Stimulated activated CD4-positive, alpha-beta T cell treated with anti-CD3 and anti-CD28 coated beads, Interleukin-4, amount 100 ng/mL, for 1 hour (primary cell): Measurements from ENCODE around the gene RIPOR1.
A peak's percentile ranks its signal among the peaks of the same experiment; 100 is the strongest.
"Not testable (repeated sequence)": the region's sequence is repeated elsewhere in the genome, so short reads cannot be mapped to it uniquely, and the experiment has no call there.

Experiments used
- DNase-seq: peaks from one replicate; pipeline ENCODE4 v3.0.0-alpha.2; 2020

RIPOR1 gene, protein sequence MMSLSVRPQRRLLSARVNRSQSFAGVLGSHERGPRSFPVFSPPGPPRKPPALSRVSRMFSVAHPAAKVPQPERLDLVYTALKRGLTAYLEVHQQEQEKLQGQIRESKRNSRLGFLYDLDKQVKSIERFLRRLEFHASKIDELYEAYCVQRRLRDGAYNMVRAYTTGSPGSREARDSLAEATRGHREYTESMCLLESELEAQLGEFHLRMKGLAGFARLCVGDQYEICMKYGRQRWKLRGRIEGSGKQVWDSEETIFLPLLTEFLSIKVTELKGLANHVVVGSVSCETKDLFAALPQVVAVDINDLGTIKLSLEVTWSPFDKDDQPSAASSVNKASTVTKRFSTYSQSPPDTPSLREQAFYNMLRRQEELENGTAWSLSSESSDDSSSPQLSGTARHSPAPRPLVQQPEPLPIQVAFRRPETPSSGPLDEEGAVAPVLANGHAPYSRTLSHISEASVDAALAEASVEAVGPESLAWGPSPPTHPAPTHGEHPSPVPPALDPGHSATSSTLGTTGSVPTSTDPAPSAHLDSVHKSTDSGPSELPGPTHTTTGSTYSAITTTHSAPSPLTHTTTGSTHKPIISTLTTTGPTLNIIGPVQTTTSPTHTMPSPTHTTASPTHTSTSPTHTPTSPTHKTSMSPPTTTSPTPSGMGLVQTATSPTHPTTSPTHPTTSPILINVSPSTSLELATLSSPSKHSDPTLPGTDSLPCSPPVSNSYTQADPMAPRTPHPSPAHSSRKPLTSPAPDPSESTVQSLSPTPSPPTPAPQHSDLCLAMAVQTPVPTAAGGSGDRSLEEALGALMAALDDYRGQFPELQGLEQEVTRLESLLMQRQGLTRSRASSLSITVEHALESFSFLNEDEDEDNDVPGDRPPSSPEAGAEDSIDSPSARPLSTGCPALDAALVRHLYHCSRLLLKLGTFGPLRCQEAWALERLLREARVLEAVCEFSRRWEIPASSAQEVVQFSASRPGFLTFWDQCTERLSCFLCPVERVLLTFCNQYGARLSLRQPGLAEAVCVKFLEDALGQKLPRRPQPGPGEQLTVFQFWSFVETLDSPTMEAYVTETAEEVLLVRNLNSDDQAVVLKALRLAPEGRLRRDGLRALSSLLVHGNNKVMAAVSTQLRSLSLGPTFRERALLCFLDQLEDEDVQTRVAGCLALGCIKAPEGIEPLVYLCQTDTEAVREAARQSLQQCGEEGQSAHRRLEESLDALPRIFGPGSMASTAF

DNA sequence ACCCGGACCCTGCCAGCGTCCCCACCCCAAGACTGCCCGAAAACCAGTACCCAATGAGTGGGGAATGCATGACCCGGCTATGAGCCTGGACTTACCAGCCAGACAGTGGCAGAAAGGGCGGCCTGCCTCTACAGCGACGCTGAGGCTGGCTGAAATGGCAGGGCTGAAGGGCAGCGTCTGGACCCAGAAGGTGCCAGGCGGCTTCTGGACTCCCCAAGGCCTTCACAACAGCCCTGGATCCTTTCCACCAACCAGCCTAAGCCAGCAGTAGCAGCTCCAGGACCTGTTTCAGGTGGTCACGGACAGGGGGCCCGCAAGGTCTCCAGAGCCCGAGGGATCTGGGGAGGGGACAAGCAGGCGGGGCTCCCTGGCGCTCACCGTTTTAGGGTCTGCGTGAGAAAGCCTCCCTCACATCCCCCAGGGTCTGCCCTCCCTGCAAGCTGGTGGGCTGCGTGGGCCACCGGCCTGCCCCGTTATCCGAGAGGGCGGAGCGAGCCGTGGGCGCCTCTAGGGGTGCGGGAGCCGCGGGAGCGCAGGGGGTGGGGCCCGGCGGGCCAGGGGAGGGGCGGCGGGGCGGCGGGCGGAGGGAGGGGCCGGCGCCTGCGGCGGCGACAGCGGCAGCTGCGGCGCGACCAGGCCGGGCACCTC is at the start of gene RIPOR1:
TSS of gene RIPOR1 (plus strand) at position 608 of the 648 bp plus-strand sequence. CDS start 9,618 bp downstream, outside the sequence.
- peak; percentile 55 for DNase-seq

DNA sequence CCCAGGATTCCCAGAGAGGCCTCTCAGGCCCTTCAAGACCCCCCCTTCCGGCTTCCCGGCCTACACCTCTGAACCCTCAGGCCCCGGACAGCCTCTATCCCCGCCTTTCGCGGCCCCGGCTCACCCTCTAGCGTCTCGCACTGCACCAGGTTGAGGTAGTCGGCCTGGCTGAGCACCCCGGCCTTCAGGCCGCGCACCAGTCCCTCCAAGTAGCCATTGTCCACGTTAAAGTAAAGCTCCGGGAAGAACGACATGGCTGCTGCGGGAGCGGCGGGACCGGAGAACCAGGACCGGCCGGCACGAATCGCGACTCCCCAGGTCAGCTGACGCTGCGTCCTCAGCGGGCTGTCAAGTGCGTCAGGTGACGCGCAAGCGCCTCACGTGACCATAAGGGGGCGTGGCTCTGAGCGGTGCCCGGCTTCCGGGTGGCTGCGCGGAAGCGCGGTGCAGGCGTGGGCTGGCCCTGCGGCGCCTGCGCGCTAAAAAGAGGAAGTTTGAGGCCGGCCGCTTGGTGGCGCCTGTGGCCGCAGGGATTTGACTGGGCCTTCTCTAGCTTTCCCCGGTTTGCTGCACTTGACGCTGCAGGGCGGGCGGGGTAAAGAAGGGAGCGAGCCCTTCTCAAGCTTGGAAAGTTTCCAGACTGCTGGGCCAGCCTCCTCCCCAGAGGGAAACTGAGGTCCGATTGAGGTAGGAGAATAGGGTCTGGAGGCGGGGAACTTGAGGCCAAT is 47.6 kb upstream of the RIPOR1 start, which contains the start of gene ATP6V0D1:
TSS of gene ATP6V0D1 (minus strand) at position 325 of the 728 bp plus-strand sequence. CDS start at position 254, 71 bp downstream.
- DNase-seq: peak; percentile 99

DNA sequence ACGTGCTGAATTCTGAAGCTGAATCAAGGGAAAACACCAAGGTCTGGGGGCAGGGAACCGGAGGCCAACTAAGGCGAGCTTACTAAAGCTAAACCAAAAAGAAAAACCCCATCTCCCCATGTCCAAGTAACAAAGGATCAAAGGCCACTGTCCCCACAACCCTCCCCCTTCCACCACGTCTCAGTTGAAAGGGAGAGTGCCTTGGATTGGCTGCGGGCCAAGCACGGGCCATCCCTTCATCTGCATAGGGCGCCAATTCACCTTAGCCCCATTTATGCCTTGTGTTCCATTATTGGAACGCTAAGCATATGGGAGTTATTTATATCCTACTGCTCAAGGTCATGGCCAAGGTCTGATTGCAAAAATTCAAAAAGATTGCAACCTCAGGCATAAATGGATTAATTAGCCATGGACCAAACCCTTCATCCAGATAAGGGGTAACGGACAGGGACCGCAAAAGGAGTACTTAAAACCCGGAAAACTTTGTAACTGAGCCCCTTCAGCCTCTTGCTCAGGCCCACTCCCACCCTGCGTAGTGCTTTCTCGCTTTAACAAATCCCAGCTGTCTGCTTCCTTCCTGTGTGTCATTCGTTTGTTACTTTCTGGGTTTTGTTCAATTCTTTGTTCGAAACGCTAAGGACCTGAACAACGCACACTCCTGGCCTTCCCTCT is 46.9 kb upstream of the RIPOR1 start:
- peak; percentile 41 for DNase-seq

DNA sequence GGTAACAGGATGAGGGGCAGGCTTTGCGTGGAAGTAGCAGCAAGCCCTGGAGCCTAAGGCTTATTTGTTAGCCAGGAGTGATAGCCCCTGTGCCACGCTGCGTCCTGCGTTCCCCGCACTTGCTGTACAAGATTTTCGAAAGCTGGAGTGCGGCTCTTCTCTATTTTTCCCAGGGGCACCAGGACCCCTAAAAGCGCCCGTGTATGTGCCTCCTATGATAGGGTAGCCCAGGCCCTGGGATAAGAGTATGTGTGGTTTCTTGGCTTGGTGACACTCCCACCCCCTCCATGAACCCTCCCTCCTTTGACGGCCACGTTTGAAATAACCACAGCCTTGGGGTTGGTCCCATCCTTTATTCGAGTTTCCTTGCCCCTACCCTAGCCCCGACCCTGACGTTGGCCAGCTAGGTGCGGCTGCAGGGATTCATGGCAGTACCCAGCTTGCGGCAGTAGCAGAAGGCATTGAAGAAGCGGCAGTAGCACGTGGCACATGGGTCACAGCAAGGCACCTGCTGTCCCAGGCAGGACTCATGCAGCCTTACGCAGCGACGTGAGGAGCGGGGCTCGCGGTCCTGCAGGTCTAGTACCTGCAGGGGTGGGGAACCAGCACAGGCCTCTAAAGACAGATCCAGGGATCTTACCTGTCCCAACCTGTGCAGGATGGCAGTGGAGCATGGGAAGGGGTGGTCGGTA is 46.2 kb upstream of the RIPOR1 start:
- no peak for DNase-seq

DNA sequence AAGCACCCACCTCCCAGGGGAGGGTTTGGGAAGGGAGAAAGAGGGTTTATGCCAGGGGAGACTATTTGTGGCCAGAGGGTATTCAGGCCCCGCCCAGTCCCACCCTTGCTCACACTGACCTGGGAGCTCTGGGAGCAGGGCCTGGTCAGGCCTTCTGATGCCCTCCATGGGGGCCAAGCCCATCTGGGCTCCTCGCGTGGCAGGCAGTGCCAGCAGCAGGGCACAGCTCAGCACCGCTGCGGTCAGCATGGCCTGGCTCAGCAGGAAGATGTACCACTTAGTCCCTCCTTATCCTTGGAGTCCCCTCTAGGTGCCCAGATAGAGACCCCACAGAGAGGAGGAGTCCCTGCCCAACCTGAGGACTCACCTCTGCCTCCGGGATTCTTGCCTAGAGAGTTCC is 45.5 kb upstream of the RIPOR1 start, which contains the start of gene AGRP:
TSS of gene AGRP (minus strand) at position 398 of the 400 bp plus-strand sequence. CDS start at position 249, 149 bp downstream.
- no peak for DNase-seq

DNA sequence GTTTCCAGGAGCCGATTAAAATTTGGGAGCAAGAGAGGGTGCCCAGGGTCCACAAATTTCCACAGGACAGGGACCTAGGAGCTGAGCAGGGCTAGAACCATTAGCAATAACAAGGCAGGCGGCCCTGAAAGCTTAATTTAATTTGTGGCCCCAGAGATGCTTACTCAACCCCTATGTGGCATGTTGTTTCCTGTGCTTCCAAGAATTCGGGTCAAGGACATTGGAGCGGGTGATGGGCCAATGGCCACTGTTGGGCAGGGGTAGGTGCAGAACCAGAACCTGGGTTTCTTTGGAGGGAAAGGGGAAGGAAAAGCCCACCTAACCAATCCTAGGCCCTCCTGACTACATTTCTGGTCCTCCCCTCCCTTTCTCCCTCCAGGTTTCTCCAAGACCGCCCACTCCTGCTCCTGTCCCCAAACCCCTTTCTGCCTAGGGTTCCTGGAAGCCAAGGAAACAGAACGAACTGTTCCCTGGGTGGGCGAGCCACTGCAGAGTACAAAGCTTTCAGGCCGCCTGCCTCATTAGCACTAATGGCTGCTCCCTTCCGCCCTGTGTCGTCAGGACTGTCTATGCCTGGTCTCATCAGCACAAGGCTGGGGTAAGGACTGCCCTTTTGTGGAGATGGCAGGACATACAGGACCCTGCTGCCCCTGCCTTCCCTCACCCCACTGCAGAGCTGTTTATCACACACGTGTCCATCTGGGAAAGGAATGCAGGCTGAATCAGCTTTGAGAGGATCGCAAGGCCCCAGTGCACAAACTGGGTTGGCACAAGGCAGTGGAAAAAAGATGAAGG is 44.7 kb upstream of the RIPOR1 start:
- no peak for DNase-seq

DNA sequence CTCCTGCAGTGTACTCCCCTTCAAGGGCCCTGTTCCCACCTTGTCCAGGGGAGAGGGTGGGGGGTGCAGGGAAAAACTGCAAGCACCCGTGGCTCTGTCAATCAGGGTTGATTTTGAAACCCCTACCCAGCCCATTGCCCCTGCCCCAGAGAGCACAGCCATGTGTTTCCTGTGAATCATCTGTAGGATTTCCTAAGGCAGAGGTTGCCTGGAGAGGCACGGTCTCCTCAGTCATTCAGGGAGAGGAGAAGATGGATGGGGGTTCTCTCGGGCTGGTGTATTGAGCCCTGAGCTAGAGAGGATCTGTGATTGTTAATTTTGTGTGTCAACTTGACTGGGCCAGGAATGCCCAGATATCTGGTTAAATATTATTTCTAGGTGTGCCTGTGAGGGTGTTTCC is 41.8 kb upstream of the RIPOR1 start:
- no peak for DNase-seq

DNA sequence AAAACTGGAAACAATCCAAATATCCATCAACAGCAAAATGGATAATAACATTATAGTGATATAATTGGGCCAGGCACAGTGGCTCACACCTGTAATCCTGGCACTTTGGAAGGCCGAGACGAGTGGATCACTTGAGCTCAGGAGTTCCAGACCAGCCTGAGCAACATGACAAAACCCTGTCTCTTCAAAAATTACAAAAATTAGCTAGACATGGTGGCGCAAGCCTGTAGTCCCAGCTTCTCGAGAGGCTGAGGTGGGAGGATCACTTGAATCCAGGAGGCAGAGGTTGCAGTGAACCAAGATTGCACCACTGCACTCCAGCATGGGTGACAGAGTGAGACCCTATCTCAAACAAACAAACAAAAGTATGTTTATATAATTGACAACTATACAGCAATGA is 41.1 kb upstream of the RIPOR1 start:
- DNase-seq: not testable (repeated sequence)

DNA sequence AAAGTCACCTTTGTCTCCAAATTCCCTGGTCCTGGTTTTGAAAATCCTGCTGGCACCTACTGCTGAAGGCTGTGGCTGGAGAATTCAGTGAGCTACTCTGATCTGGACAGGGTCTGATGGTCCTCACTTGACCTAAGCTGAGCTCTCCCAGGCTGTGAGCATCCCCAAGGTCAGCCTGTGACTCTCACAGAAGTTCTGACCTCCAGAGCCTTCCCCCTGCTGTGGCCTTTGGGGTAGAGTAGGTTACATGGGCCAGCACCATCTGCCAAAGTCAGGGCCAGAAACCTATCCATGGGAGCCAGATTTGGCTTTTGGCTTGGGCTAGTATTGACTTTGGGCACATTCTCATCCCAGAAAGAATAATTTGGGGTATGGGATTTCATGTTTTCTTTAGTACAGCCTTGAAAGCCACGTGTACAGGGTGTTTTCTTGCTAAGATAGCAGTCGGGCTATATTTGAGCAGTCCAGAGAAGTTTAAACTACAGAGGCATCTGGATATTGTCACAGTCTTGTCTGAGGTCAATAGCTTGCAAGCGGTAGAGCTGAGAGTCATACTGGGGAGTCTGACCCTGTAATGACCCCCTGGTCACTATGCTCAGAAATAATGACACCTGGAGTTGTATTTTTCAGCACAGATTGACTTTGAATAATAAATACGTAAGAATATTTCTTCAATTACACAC is 39.1 kb upstream of the RIPOR1 start:
- DNase-seq: no peak

DNA sequence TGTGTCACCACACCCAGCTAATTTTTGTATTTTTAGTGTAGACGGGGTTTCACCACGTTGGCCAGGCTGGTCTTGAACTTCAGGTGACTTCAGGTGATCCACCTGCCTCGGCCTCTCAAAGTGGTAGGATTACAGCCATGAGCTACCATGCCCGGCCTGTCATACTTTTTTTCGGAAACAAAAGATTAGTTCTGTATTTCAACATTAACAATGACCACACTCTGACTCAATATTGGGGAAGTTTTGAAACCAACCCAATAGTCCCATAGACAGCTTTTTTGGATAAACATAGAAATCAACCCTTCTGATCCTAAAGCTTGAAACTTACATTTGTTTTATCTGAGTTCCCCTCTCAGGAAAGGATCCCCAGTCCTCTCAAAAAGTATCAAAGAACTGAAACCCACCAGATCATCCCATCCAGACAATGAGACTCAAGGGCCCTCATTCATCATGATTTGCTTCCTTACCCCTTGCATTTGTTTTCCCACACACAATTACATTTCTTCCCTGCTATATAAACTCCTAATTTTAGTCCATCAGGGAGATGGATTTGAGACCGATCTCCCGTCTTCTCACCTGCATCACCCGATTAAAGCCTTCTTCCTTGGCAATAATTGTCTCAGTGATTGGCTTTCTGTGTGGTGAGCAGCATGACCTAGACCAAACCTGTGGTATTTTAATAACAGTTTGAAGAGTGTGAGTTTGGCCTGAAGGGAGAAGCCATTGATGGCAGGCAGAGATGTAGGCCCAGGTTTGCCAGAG is 38.1 kb upstream of the RIPOR1 start:
- DNase-seq: no peak

DNA sequence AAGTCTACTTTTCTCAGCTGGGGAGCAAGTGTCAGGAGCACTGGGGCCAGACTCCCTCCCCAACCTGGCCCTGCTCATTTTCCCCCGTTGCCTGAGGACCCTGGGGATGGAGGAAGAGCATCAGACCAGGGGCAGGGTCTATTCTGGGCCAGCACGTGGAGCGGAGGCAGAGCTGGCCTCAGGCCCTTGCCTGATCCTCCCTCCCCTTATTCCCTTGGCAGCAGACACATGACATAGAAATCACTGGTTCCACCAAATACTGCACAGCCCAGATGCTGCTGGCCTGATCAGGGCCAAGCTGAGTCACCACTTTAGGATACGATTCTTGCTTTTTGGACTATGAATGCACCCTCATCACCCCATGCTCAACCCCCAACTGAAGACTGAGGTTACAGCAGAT is 29.5 kb upstream of the RIPOR1 start:
- no peak for DNase-seq

DNA sequence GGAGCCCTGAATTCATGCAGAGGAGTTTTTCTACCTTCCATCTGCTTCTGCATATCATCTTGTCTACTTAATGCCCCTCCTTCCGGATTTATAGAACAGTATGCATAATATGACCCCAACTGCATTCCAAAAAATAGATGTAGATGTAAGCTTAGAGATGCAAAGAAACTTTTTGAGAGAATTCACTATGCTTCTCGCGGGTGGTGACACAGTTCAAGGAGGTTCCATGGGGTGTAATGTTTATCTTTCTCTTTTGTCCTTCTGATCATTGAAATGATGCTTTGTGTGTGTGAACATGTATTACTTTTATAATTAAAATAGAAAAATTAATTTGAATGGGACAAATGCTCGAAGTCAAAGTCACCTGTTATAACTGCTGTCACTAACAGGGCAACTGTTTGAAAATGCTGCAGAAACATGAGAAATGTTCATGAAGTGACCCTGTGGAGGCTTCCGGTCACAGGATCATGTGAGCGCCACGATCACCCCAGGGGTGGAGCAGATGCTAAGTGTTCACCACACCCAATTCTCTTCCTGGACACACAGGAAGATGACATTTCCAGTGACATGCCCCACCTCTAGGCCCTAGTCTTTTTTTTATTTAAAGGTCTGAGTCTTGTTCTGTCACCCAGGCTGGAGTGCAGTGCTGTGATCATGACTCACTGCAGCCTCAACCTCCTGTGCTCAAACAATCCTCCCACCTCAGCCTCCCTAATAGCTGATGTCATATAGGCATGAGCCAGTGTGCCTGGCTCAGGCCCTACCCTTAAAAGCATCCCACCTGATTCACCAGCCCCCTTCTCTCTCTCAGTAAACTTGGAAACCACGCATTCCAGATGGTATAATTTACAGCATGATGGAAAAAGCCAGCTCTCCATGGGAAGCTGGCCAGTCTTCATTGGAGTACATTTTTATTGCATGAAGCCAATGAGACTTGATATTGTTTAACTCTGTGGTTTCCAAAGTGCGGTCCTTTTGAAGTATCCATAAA is 24.3 kb upstream of the RIPOR1 start:
- DNase-seq: peak; percentile 4

DNA sequence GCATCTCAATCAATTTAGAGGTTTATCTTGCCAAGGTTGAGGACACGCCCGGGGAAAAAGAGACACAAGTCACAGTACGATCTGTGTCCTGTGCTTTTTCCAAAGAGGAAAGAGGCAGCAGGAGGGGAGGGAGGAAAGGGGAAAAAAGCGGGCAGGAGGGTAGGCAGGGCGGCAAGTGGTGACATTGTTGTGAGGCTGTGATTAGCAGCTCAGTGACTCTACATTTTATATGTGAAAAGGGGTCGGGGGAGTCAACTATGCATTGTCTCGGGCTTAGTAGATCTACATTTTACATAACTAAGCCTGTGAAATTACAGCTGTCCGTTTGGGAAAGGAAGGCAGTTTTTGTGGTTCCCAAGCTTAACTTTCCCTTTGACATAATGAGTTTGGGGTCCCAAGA is 22.2 kb upstream of the RIPOR1 start:
- DNase-seq: no peak

DNA sequence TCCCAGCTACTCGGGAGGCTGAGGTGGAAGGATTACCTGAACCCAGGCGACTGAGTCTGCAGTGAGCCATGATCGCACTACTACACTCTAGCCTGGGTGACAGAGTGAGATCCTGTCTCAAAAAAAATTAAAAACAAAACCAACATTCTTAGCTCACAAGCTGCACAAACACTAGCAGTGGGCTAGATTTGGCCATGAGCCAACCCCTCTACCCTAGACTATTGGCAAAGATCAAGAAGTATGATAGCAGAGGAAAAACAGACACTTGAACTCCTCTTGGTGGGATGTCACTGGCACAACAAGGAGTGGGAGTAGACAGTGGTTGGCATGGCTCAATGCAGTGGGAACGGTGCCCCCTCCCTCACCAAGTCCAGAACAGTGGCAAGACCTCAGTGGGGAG is 19.6 kb upstream of the RIPOR1 start:
- DNase-seq: no peak

DNA sequence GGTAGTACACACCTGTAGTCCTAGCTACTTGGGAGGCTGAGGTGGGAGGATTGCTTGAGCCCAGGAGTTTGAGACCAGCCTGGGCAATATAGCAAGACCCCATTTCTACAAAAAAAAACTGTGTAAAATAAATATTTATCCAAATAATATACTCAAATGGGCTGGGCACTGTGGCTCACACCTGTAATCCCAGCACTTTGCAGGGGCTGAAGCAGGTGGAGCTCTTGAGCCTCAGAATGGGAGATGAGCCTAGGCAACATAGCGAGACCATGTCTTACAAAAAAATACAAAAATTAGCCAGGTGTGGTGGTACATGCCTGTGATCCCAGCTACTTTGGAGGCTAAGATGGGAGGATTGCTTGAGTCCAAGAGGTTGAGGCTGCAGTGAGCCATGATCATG is 14.7 kb upstream of the RIPOR1 start:
- not testable (repeated sequence) for DNase-seq

DNA sequence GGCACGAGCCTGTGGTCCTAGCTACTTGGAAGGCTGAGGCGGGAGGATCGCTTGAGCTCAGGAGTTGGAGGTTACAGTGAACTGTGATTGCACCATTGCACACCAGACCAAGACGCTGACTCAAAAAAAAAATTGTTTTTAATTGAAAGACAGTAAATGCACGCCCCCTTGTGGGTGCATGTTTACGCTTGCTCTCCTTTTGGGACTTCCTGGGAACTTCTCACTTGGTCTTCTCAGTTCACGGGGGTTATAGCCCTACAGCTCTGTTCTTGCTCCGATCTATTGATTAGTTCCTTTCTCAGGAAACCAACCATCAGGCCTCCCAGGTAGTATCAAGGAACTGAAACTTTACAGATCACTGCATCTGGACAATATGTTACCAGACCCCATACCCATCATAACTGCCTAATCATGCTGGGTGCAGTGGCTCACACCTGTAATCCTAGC is 14.2 kb upstream of the RIPOR1 start:
- peak; percentile 78 for DNase-seq
